BJ (cell line): ENCODE data around the gene AMFR. TPM values are rescaled to one million over a fixed set of nuclear protein-coding genes. Genes with fewer than 3 reads are reported as not detected.

ENCODE experiments used
- CTCF ChIA-PET: fragments of 350-600 bp; formaldehyde crosslinking; extraction: SDS; loops from one replicate; lab custom pipeline; 2021; ENCODE audit warnings: antibody characterized with exemption, inconsistent platforms; lab: Yijun Ruan, JAX
- POLR2A ChIA-PET: fragments of 300-600 bp; sonication (Branson Sonifier 250); formaldehyde crosslinking; extraction: SDS; loops from one replicate; lab custom pipeline; 2021; ENCODE audit warnings: antibody characterized with exemption; lab: Charles Lee
- DNase-seq: peaks from one replicate; pipeline ENCODE4 v3.0.0-alpha.2; 2011; ENCODE audit warnings: low read depth
- H3K27me3 ChIP-seq: 2 replicates; pipeline ENCODE4 v1.6.0; 2011; ENCODE audit warnings: low read length; ENCODE audit not compliant: control insufficient read depth, insufficient read depth
- H3K36me3 ChIP-seq: 2 replicates; pipeline ENCODE4 v1.5.1; 2011; ENCODE audit warnings: low read length; ENCODE audit not compliant: control insufficient read depth, insufficient read depth
- H3K4me3 ChIP-seq: 2 replicates; pipeline ENCODE4 v1.5.1; 2011; ENCODE audit warnings: low read depth, mild to moderate bottlenecking, control low read depth, low read length
- CTCF ChIP-seq: IDR thresholded peaks from 2 replicates; pipeline ENCODE4 v1.5.1; 2011; ENCODE audit warnings: low read depth, mild to moderate bottlenecking, control low read depth, inconsistent platforms, low read length, moderate library complexity; ENCODE audit not compliant: insufficient read depth
- polyA plus RNA-seq: library from polyadenylated mRNA; depleted of rRNA; stranded (reverse); fragments of >200 nt; gene quantifications from 2 replicates; pipeline ENCODE4 v1.2.3, GENCODE V29; 2011; rRNA removed

Gene AMFR
- polyA plus RNA-seq, 1 experiment, result 130 TPM

GRCh38 chr16:56316545-56316944 is 108.8 kb downstream of the AMFR start:
- Histone ChIP-seq H3K27me3 (no peaks in the 10 kb centered on the region; the same call in 1 of the 2 replicates), H3K4me3 (no peak overlapping the region), H3K36me3 (no peaks in the 10 kb centered on the region)
- ChIA-PET POLR2A (no interaction called here), CTCF (interaction anchor here (7.4 kb wide), 1 partner anchor 371 kb away, joined by 132 read pairs; no protein-coding TSS in a partner anchor)
- DNase-seq, result no peak
- no peak for TF ChIP-seq CTCF

GRCh38 chr16:56315955-56316354 is 109.4 kb downstream of the AMFR start:
- Histone ChIP-seq H3K4me3 (no peak overlapping the region), H3K36me3 (no peaks in the 10 kb centered on the region), H3K27me3 (no peaks in the 10 kb centered on the region; the same call in 1 of the 2 replicates)
- no peak for DNase-seq
- CTCF ChIA-PET, result interaction anchor here (0.6 to 1.3 kb wide), 3 partner anchors 12 to 372 kb away, joined by 3 to 4 read pairs (median 3); no protein-coding TSS in a partner anchor
- TF ChIP-seq CTCF, result no peak
- POLR2A ChIA-PET, result no interaction called here

GRCh38 chr16:56314244-56314850 is 111.0 kb downstream of the AMFR start:
- no peak for TF ChIP-seq CTCF
- Histone ChIP-seq H3K27me3 (no peaks in the 10 kb centered on the region; the same call in 1 of the 2 replicates), H3K4me3 (no peak overlapping the region), H3K36me3 (no peaks in the 10 kb centered on the region)
- DNase-seq, result no peak
- CTCF ChIA-PET, result interaction anchor here (1.0 to 1.1 kb wide), 2 partner anchors 22 to 371 kb away, joined by 3 read pairs; no protein-coding TSS in a partner anchor
- POLR2A ChIA-PET, result no interaction called here

- POLR2A ChIA-PET, result no interaction called here
- no peak for DNase-seq
These were observed 112.8 kb downstream of the AMFR start for GRCh38 chr16:56312556-56312955.

GRCh38 chr16:56312028-56312300 is 113.4 kb downstream of the AMFR start:
- no peaks in the 10 kb centered on the region for H3K27me3 ChIP-seq
- DNase-seq, result no peak
- CTCF ChIA-PET, result no interaction called here
- TF ChIP-seq CTCF, result no peak
- POLR2A ChIA-PET, result no interaction called here
- no peak overlapping the region for H3K4me3 ChIP-seq
- no peaks in the 10 kb centered on the region for H3K36me3 ChIP-seq

More at GRCh38 chr16:56312556-56312955, 112.8 kb downstream of the AMFR start:
- no peak overlapping the region for H3K4me3 ChIP-seq
- no peaks in the 10 kb centered on the region for H3K27me3 ChIP-seq
- CTCF ChIA-PET, result no interaction called here
- no peak for TF ChIP-seq CTCF
- H3K36me3 ChIP-seq, result no peaks in the 10 kb centered on the region

Other genes with a start within 250 kb of the AMFR start
- 6.2 and 10.8 TPM in 2 replicates for gene GNAO1, start 234.1 kb downstream of the AMFR start, polyA plus RNA-seq
- 78.8 and 109 TPM in 2 replicates for gene NUDT21, start 25.8 kb upstream of the AMFR start, polyA plus RNA-seq
- 54.8 and 73.0 TPM in 2 replicates for gene OGFOD1, start 26.0 kb upstream of the AMFR start, polyA plus RNA-seq
- 33.8 and 43.1 TPM in 2 replicates for gene BBS2, start 94.5 kb upstream of the AMFR start, polyA plus RNA-seq
- gene MT4, start 139.5 kb upstream of the AMFR start, polyA plus RNA-seq, result not detected in 2 replicates
- not detected in 2 replicates for gene MT3, start 164.0 kb upstream of the AMFR start, polyA plus RNA-seq
- 167 and 194 TPM in 2 replicates for gene MT2A, start 183.0 kb upstream of the AMFR start, polyA plus RNA-seq
- 147 and 188 TPM in 2 replicates for gene MT1E, start 200.2 kb upstream of the AMFR start, polyA plus RNA-seq
- gene MT1M, start 207.1 kb upstream of the AMFR start, polyA plus RNA-seq, result 0.67 and 0.94 TPM in 2 replicates
- 0.82 TPM in 1 of 2 replicates, not detected in the other for gene MT1A, start 213.1 kb upstream of the AMFR start, polyA plus RNA-seq
- not detected in 2 replicates for gene MT1B, start 226.3 kb upstream of the AMFR start, polyA plus RNA-seq
- gene MT1F, start 232.4 kb upstream of the AMFR start, polyA plus RNA-seq, result 7.8 and 11.3 TPM in 2 replicates
- gene MT1G, start 242.5 kb upstream of the AMFR start, polyA plus RNA-seq, result 2.4 and 2.9 TPM in 2 replicates
- not detected in 2 replicates for gene MT1H, start 244.3 kb upstream of the AMFR start, polyA plus RNA-seq